ENCODE data around the gene UGT1A1.

DNA sequence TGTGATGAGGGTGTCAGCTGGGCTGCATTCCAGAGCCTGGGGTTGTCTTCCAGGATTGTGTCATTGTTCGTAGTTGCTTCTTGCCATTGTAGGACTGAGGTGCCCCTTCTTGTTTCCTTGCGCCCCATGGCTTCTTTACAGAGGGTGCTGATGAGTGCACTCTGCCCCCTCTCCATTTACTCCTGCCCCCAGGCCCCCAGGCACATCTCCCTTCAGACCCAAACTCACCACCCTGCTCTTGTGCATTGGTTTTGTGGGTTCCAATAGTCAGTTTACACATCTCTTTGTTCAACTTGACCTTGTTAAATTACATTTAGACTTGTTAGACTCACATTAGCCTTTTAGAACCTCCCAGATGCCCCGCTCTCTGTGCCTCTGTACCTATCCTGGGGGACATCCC, 61.1 kb downstream of the UGT1A1 start:
- TF ChIP-seq TBL1XR1 (IDR thresholded peaks at IDR 0.05; ENCODE audit: borderline replicate concordance, low read length, partially characterized antibody) (no peak), ZNF382 (CRISPR knock-in tag; IDR thresholded peaks at IDR 0.05; ENCODE audit: borderline replicate concordance) (no peak), ZNF562 (CRISPR knock-in tag; IDR thresholded peaks at IDR 0.05; ENCODE audit: borderline replicate concordance) (no peak)
- TF ChIP-seq, protein P1, sequence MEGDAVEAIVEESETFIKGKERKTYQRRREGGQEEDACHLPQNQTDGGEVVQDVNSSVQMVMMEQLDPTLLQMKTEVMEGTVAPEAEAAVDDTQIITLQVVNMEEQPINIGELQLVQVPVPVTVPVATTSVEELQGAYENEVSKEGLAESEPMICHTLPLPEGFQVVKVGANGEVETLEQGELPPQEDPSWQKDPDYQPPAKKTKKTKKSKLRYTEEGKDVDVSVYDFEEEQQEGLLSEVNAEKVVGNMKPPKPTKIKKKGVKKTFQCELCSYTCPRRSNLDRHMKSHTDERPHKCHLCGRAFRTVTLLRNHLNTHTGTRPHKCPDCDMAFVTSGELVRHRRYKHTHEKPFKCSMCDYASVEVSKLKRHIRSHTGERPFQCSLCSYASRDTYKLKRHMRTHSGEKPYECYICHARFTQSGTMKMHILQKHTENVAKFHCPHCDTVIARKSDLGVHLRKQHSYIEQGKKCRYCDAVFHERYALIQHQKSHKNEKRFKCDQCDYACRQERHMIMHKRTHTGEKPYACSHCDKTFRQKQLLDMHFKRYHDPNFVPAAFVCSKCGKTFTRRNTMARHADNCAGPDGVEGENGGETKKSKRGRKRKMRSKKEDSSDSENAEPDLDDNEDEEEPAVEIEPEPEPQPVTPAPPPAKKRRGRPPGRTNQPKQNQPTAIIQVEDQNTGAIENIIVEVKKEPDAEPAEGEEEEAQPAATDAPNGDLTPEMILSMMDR (CRISPR knock-in tag; IDR thresholded peaks at IDR 0.05): no peak
- TF ChIP-seq, protein P2, sequence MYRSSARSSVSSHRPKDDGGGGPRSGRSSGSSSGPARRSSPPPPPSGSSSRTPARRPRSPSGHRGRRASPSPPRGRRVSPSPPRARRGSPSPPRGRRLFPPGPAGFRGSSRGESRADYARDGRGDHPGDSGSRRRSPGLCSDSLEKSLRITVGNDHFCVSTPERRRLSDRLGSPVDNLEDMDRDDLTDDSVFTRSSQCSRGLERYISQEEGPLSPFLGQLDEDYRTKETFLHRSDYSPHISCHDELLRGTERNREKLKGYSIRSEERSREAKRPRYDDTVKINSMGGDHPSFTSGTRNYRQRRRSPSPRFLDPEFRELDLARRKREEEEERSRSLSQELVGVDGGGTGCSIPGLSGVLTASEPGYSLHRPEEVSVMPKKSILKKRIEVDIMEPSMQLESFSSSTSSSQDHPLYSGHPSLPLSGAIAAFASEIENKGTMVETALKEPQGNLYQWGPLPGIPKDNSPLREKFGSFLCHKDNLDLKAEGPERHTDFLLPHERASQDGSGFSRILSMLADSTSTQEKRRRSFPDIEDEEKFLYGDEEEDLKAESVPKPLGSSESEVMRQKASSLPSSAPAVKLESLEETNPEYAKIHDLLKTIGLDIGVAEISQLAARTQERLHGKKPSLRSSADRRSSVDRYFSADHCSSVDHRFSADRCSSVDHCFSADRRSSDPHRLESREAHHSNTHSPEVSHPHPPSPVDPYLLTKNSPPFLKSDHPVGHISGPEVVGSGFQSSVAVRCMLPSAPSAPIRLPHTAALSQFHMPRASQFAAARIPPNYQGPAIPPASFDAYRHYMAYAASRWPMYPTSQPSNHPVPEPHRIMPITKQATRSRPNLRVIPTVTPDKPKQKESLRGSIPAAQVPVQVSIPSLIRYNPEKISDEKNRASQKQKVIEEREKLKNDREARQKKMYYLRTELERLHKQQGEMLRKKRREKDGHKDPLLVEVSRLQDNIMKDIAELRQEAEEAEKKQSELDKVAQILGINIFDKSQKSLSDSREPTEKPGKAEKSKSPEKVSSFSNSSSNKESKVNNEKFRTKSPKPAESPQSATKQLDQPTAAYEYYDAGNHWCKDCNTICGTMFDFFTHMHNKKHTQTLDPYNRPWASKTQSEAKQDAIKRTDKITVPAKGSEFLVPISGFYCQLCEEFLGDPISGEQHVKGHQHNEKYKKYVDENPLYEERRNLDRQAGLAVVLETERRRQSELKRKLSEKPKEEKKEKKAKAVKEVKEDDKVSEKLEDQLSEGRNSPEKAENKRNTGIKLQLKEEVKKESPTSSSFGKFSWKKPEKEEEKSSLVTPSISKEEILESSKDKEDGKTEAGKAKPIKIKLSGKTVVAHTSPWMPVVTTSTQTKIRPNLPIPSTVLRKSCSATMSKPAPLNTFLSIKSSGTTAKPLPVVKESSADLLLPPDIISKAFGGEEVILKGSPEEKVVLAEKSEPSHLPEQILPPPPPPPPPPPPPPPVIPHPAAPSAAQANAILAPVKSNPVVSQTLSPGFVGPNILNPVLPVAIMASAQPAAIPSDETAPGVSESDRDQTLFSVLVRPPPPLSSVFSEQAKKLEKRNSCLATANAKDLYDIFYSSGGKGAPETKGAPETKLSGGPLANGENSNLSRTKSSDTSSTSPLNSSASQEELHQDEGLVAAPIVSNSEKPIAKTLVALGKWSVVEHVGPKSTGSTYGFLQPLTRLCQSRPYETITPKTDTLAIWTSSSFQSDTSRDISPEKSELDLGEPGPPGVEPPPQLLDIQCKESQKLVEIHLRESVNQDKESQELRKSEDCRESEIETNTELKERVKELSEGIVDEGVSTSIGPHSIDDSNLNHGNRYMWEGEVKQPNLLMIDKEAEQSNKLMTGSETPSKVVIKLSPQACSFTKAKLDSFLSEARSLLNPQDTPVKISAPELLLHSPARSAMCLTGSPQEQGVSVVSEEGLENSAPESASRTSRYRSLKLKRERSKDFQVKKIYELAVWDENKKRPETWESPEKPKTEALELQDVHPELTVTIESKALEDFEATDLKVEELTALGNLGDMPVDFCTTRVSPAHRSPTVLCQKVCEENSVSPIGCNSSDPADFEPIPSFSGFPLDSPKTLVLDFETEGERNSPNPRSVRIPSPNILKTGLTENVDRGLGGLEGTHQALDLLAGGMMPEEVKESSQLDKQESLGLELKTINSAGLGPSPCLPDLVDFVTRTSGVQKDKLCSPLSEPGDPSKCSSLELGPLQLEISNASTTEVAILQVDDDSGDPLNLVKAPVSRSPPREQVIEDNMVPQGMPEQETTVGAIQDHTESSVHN (CRISPR knock-in tag; IDR thresholded peaks at IDR 0.05): no peak
